GM12892 (cell line): ENCODE results near the gene PPP2R2C.
A peak's percentile ranks its signal among the peaks of the same experiment; 100 is the strongest.

Experiments
- DNase-seq: peaks from one replicate; pipeline ENCODE4 v3.0.0; 2011; ENCODE audit not compliant: insufficient read length
- FAIRE-seq: peaks from 2 replicates; lab custom pipeline; 2011; peaks lifted over from hg19 to GRCh38; lab: Jason Lieb, UNC
- POLR2A ChIP-seq: IDR thresholded peaks from 2 replicates; pipeline ENCODE4 v1.6.1; 2011; ENCODE audit warnings: low read depth, low read length, control low read depth
- POLR2AphosphoS5 ChIP-seq: IDR thresholded peaks from 2 replicates; pipeline ENCODE4 v1.6.1; 2011; ENCODE audit warnings: low read depth, low read length, control low read depth
- TAF1 ChIP-seq: IDR thresholded peaks from 2 replicates; pipeline ENCODE4 v1.6.1; 2011; ENCODE audit warnings: low read depth, mild to moderate bottlenecking, control low read depth, low read length, borderline replicate concordance

PPP2R2C gene

DNA sequence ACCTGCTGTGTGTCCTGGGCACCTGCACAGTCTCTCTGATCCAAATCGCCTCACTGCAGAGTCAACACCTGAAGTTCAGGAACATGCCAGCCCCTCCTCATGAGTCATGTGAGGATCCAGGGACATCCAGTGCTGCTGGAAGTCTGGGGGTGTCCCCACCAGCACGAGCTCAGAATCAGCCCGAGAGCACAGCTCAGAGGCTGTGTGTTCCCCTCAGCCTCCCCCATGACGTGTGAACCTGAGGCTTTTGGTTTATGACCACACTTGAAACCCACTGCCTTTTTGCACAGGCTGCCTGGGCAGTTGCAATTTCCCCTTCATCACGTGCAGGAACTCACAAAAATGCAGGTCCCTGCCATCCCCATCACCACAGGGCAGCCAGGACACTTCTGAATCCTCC, 47.1 kb downstream of the PPP2R2C start:
- FAIRE-seq (no peak), DNase-seq (no peak)
- TF ChIP-seq POLR2AphosphoS5: no peak
- no peak for TF ChIP-seq TAF1
- no peak for TF ChIP-seq POLR2A

DNA sequence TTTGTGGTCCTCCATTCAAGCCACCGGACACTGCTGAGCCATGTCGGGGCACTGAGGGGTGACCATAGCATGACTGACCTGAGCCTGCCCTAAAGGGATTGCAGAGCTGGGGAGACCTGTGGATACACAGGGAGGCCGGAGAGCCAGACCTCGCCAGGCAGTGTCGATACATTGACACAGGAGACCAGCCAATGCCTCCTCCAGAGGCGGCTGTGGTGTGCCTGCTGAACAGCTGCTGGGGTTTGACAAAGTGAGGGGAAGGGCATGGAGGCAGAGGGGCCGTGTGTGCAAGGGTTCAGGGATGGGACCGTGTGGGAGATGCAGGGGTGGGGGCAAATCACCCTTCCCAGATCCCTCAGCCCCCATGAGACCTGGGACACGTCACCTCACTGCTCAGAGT, 48.0 kb downstream of the PPP2R2C start:
- FAIRE-seq (no peak), DNase-seq (no peak)
- TF ChIP-seq TAF1 (no peak), POLR2AphosphoS5 (no peak), POLR2A (no peak)

DNA sequence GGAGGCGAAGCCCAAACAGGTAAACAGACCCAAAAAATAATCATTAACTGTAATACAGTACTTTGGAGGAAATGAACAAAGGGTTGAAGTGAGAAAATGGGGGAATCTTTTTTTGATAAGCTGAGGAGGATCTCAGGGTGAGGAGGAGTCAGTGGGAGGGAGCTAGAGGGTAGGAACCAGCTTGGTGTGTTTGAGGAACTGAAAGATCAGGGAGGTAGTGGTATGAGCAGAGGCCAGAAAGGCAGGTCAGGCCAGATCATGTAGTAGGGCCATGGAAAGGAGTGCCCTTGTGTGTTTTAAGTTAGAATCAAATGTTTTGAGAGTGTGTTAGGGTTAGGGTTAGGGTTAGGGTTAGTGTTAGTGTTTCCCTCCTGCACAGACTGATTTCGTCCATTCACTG, 48.8 kb downstream of the PPP2R2C start:
- DNase-seq: peak; percentile 56
- peak; percentile 84 for FAIRE-seq
- TF ChIP-seq POLR2A (no peak), TAF1 (no peak), POLR2AphosphoS5 (no peak)

DNA sequence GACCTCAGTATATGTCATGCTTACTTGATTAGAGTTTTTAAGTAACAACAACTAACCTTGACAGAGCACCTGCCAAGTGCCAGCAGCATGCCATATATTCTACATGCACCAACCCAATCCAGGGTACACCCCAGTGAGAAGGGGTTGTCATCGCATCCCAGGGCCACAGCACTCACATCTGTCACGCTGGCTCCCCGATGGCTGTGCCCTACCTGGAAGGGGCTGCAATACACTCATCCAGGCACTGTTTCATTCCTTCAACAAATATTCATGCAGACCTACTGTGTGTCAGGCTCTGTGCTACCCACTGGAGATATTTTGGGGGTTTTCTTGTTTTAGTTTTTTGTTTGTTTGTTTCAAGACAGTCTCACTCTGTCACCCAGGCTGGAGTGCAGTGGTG, 49.5 kb downstream of the PPP2R2C start:
- FAIRE-seq (no peak), DNase-seq (no peak)
- TF ChIP-seq POLR2A (no peak), POLR2AphosphoS5 (no peak), TAF1 (no peak)

DNA sequence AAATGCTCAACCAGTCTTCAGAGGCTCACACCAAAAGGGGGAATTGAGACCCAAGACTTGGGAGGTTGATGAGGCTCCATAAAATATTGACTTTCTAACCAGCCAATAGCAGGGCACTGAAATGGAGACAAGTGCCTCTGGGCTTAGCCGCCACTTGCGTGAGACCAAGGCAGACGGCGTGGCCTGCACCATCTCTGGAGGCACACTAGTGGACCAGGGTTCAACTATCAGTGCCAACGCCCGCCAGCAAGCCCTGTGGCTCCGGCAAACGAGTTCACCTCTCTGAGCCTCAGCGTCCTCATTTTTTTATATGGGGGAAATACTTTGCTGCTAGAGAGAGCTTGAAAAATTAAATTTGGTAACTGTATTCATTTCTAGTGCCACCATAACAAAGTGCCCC, 50.3 kb downstream of the PPP2R2C start:
- FAIRE-seq (no peak), DNase-seq (no peak)
- TF ChIP-seq POLR2AphosphoS5 (no peak), POLR2A (no peak), TAF1 (no peak)

DNA sequence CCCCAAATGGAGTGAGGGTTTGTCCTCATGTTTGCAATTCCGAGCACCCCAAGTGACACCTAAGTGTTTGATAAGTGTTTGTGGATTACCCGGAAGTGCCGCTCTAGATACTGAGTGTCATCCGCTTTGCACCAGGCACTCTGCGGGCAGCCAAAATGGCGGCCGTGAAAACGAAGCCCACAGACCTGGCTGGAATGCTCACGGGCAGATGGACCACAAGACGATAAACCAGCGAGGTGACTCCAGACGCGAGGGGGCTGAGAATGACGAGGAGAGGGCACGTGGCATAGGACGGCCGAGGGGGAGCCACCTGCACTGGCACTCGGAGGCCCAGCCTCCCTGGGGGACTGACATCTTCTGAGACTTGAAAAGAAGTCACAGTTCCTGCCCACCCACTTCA, 51.0 kb downstream of the PPP2R2C start:
- TF ChIP-seq TAF1 (no peak), POLR2A (no peak), POLR2AphosphoS5 (no peak)
- DNase-seq: no peak
- FAIRE-seq: no peak

DNA sequence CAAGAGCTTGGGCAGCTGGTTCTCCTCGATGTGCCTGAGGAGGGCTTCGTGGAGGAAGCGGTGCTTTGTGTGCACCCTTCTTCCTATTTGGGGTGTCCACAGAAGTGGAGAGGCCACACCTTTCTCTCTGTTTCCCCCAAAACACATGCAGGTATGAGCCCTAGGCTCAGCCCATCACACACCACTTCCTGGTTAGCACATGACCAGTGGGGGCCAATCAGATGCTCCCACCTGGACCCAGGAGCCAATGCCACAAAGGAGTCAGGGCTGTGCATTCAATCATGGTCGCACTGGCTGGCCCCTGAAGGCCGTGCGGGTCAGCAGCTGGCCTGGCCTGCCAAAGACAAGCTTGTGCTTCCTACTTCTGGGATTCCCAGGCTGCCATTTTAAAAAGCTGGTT, 51.4 kb downstream of the PPP2R2C start:
- no peak for TF ChIP-seq TAF1
- TF ChIP-seq POLR2AphosphoS5: no peak
- no peak for TF ChIP-seq POLR2A
- DNase-seq: no peak
- FAIRE-seq: no peak

DNA sequence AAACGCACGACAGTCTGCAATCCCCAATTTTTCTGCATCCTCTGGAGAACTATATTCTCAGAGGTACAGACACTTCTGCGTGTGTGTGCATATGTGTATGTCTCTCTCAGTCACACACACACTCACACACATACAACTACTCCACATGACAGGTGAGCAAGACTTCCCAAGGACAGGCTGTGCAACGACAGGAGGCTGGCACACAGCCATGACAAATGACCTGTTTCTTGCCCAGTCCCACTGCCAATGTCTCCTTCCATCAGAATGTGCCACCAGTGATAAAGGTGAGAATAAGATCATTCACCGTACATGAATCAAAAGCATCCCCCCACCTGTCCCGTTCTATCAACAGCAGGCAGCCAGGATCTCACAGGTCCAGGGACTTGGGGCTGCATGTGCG, 52.4 kb downstream of the PPP2R2C start:
- TF ChIP-seq TAF1 (no peak), POLR2A (no peak), POLR2AphosphoS5 (no peak)
- DNase-seq (no peak), FAIRE-seq (no peak)

DNA sequence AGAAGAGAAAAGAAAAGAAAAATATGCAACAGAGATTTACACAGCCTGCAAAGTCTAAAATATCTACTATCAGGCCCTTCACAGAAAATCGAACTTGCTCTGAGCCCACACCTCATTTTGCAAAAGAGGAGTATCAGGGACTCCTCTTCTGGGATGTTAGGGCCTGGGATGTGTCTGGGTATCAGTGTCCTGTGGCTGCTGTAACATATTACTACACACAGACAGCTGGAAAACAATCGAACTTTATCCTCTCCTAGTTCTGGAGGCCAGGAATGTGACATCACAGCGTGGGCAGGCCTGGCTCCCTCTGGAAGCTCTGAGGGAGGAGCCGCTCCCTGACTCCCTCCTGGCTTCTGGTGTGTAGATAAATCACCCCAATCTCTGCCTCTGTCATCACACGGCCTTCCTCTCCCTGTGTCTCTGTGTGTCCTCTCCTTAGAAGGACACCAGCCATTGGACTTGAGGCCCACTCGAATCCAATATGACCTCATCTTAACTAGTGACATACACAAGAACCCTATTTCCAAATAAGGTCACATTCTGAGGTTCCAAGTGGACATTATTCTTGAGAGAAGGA, 52.9 kb downstream of the PPP2R2C start:
- no peak for TF ChIP-seq POLR2AphosphoS5
- no peak for TF ChIP-seq POLR2A
- TF ChIP-seq TAF1: no peak
- no peak for DNase-seq
- FAIRE-seq: no peak

DNA sequence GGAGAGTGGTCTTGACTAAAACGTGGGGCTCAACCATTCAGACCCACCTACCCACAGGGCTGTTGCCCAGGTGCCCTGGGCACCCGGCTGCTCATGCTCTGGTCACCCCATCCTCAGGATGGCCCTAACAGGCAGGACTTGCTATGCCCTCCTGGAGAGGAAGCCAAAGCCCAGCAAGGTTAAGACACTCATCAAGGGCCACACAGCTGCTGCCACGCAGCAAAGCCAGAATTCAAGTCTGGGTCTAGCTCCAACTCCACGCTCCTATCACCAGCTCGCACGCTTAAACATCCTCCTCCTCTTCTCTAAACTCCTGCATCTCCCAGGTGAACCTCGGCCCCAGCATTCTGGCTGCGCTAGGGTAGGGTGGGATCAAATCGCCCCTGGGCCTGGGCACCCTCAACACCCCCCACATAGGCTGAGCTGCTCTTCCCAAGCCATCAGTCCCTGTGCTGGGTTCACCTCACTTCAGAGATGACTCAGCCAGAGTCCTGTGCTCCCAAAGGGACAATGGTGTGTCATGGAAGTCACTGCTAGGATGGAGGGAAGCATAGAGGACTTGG, 54.1 kb downstream of the PPP2R2C start:
- FAIRE-seq: no peak
- TF ChIP-seq TAF1: no peak

DNA sequence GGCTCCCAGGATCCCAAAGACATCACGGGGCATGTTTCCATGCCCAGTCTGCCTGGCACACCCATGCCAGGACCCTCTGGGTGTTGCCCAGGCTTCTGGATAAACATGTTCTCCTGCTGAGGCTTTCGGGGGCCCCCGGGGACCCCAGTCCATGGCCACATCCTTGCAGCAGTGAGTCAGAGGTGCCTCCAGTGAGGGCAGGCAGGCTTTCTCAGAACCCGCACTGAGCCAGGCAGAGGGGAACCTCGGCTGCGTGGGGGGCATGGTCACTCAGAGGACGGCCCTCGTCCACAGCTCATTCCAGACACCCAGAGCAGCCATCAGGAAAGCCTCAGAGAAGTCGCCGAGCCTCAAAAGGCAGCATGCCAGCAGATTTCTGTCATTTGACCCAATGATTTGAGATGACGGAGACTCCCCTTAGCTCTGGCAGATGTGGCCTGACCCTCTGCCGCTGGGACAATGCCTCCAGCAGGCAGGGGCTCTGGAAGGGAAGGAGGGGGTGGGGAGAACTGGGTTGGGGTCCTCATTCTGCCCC, 54.8 kb downstream of the PPP2R2C start:
- TF ChIP-seq TAF1: no peak
- no peak for TF ChIP-seq POLR2AphosphoS5
- TF ChIP-seq POLR2A: no peak
- FAIRE-seq (no peak), DNase-seq (no peak)

More for the DNA sequence above, 54.1 kb downstream of the PPP2R2C start:
- no peak for DNase-seq

DNA sequence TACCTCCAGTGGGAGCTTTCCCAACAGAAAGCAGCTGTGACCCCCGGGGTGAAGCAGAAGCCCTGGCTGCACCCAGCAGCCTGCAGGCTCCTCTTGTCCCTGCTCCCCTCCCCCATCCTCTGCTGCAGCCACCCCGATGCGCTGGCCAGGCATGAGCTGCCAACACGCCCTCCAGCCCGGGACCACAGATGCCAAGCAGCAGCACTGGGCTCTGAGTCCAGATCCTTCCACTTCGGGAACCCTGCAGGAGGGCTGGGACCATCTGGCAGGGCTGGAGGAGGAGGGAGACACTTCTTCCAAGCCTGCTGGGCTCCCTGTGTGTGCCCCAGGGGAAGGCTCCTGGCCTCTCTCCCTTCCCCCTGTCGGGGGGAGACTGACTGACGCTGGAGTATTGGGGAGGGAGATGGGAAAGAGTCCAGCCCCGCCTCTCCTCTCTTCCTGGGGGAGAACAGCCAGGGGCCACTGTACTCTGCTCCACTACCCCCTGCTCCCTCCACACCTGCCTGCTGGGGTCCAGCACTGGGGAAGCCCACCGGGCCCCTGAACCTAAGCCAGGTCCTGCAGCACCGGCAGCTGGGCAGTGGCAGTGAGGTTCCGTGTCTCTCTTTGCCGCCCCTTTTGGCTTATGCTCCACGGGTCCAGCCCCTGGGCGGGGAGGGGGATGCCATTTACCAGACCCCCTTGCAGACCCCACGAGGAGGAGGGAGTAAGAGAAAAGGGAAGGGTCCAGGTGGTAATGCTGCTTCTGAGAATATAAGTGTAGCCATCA, 55.7 kb downstream of the PPP2R2C start:
- FAIRE-seq (no peak), DNase-seq (no peak)
- TF ChIP-seq POLR2AphosphoS5: no peak
- TF ChIP-seq TAF1: no peak
- no peak for TF ChIP-seq POLR2A

DNA sequence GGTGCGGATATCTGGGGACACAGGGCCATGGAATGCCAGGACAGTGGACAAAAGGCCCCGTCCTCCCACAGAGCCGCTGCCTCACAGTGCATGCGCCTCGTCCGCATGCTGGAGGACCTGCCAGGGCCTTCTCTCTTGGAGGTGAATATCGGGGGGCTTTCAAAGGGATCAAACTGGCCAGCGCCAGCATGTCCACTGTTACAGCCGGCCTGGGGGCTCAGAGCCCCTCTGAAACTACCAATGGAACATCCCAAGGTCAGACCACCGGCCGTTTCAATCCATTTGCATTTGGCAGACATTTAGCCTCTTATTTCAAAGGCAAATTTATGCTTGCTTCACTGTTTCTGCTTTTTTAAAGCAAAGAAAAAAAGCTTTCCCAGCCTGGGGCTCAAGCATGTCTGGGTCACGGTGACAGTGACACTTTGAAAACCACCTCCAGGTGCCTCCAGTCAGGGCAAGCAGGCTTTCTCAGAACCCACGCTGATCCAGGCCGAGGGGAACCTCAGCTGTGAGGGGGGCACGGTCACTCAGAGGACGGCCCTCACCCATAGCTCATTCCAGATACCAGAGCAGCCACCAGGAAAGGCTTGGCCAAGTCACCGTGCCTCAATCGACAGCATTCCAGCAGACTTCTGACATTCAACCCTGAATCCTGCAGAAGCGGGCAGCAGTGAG, 57.2 kb downstream of the PPP2R2C start:
- DNase-seq: no peak
- no peak for FAIRE-seq
- no peak for TF ChIP-seq TAF1
- TF ChIP-seq POLR2AphosphoS5: no peak
- no peak for TF ChIP-seq POLR2A
